HG02610 (cell line): ENCODE data around the gene HIVEP3.

ENCODE experiments used
- ATAC-seq: cut with Tn5 transposase; IDR thresholded peaks from one replicate; pipeline ENCODE4 v1.9.1; 2021; ENCODE audit warnings: mild to moderate bottlenecking, moderate library complexity; ENCODE audit not compliant: unreplicated experiment

The HIVEP3 gene

DNA sequence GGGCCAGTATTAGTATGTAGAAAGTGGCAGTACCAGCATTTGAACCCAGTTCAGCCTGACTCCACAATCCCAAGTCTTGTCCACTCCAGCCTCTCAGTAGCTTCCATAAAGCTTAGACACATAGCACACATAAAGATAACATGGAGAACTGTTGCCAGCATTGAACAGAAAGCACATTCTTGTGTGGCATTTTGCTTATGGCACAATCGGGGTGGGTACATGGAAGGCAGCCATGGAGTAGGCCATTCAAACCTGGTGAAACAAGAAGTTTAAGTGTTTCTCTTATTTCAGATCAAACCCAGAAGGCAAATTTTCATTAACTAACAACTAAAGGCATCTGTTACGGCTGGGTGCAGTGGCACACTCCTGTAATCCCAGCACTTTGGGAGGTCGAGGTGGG, 102.7 kb downstream of the HIVEP3 start:
- ATAC-seq = no peak

DNA sequence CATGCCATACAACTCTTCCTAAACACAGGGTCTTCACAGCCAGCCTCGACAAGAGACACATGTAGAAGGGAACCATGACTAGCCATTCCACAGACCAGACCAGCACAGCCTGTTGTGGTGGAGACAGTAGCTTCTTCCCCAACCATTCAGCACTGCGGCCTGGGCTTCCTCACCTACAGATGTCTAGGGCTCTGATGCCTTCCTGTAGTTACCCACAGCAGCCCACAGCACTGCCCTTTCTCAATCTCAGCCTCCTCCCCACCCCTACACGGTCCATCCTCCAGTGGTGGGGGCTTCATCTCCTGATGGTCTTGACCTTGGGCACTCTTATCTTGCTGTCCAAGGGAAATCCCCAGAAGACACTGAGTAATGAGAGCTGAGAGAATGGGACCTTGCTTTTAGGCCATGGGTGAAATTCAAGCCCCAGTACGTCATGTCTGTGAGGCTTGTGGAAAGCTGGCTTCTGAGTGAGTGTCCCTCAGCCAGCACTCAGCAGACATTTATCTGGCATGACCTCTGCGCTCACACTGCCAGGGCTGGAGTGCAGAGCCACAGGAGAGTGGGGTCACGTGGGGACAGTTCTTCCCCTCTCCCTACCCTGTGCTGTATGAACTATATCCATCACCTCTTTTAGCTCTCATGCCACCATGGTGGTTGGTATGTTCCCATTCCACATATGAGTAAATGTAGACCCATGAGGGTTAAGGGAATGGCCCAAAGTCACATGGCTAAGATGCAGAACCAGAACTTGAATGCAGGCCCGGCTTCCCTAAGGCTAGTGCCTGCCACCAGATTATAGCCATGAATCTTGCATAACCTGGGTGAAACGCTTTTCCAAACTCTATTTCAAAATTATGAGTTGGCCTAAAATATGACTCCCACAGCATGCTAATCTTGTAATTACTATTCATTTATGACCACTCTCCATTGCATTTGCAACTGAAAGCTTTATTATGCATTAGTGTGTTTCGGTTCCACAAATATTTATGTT, 104.7 kb downstream of the HIVEP3 start:
- ATAC-seq = no peak

DNA sequence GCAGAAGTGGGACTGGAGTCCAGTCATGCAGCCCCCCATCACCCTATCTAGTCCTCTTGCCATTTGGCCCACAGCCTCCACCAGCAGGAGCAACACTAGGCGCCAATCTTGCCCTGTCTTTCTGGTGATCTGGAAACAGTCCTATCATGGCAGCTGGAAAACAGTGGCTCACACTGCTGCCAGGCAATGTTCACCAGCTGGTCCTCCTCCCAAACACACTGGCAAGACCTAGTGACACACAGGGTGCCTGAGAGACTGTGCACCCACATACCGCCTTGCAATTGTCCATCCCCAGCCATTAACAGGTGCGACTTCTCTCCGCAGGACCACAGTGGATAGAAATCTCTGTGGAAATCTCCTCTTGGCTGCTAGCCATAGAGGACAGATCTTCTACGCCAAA, 105.5 kb downstream of the HIVEP3 start:
- no peak for ATAC-seq

DNA sequence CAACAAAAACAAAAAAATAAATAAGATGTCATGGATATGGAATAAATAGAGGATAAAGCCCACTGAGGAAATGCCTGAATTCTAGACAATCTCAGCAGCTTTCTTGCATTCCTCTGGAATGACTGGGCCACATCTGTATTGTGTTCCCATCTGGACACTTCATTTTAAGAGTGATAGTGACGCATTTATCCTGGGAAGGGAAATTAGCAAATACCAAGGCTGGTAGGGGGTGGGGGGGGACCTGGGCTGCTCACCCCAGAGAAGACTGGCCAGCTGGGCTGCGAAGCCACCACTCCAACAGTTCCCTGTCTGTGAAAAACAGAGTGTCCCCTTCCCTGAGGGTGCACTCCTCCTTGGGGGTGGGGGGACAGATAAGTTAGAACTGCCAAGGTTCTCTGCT, 106.3 kb downstream of the HIVEP3 start:
- ATAC-seq = no peak

DNA sequence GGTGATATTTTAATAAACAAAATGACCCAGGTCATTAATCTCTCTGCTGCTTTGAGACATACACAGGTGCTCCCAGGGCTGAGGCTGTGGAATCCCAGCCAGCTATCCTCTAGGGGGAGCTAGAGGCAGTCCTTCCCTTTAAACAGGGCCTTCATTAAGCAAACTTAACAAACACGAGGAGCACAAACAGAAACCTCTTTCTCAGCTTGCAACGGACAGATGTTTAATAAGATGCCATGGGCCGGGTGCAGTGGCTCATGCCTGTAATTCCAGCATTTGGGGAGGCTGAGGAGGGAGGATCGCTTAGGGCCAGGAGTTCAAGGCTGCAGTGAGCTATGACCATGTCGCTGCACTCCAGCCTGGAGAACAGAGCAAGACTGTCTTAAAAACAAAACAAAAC, 106.7 kb downstream of the HIVEP3 start:
- no peak for ATAC-seq

DNA sequence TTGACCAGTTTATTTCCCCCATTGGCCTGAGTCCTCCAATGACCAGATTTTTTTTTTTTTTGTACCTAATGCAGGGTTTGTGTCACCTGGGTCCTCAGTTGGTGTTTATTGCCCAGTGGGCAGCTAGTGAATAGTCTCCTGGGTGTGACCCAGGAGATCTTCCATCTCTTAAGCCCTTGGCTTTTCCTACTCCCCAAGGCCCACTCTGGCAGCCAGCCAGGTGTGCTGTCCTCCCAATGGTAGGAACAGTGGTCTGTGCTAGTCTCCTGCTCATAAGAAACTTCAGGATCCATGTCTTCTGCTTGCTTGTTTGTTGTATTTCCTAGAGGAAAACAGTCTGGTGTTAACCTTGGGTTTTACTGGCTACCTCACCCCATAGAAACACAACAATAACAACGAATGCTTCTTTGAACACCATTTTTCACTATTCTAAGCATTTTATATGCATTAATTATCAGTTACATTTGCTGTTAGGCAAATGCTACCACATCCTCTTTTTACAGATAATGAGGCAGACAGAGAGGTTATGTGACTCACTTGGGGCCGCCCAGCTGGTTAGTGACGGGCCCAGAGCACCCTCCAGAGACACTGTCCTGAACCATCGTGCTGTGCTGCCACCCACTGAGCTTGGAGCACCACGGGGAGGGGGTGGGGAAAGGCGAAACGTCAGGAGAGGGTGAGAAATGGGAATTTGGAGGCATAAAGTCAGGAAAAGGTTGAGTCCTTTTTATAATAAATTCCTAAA, 107.5 kb downstream of the HIVEP3 start:
- no peak for ATAC-seq

DNA sequence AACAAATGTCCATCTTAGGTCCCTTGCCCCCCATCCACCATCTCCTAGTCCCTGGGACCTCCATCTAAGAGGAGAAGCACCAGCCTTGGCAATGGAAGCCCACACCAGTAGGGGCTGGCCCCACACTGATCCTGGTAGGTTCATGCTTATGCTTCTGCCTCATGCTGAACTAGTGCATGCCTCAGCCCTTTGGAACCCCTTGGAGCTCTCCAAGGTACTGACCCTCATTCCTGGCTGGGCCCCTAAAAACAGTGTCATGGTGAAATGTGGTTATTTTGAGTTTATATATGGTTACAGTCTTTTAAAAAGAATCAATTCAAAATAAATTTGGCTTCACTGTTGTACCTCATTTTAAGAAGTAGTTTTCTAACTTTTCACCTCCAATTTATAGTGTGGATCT, 108.3 kb downstream of the HIVEP3 start:
- ATAC-seq = no peak

DNA sequence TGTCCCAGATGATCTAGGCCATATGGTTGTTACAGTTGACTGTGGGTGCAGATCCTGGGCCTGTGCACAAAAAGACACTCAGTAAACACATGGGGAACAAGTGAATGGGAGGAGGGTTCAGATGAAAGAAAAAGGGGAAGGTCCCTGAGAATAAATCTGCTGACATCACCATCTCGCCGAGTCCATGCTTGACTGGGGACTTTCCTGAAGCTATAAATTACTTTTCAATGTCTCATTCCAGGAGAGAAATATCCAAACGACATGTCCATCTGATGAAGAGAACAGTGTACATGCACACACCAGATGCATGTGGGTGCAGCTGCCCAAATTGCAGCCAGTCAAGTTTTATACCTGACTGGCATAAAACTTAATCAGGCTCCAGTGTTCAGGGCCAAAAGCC, 109.0 kb downstream of the HIVEP3 start:
- no peak for ATAC-seq

DNA sequence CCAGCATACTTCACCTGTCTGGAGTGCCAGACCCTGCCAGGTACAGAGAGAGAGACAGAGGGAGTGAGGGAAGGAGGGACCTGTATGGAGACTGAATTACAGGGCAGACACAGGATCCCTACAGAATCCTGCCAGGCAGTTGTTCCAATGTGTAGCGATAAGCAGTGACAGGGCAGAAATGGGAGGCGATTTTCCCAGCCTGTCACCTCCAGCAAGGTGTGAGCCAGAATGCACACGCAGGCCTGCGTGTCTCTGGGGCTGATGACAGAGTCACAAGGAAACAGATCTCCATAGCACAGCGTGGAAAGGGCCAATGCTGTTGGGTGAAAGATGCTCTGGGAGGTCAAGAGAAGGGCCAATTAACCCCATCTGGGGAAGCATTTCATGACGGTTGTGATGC, 111.3 kb downstream of the HIVEP3 start:
- ATAC-seq = no peak

DNA sequence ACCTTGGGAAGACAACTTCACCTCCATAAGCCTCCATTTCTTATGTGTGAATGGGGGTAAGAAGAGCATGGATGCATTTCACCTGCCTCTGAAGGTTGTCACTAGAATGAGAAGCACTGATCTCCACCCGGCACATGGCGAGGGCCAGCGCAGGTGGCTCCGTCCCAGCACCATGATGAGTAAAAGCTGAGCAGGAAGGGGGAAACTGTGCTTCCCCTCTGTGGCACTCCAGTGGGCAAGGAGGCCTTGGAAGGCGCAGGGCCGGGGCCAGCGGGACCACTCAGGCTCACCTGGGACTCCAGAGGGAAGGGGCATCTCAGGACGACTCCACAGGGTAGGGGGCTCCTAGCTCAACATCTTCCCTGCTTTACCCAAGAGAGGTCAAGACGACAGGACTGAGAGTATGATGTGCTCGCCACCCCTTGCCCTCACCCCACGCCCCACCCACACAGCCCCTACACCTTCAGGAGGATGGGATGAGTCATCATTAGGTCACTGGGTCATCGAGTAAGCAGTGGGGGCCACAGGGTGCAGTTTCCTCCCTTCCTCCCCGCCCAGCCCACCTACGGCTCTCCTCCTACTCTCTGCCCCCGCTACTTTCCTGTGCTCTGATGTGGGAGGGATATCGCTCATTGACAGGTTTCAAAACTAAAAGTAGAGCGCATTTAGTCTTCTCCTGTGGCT, 112.1 kb downstream of the HIVEP3 start:
- no peak for ATAC-seq

DNA sequence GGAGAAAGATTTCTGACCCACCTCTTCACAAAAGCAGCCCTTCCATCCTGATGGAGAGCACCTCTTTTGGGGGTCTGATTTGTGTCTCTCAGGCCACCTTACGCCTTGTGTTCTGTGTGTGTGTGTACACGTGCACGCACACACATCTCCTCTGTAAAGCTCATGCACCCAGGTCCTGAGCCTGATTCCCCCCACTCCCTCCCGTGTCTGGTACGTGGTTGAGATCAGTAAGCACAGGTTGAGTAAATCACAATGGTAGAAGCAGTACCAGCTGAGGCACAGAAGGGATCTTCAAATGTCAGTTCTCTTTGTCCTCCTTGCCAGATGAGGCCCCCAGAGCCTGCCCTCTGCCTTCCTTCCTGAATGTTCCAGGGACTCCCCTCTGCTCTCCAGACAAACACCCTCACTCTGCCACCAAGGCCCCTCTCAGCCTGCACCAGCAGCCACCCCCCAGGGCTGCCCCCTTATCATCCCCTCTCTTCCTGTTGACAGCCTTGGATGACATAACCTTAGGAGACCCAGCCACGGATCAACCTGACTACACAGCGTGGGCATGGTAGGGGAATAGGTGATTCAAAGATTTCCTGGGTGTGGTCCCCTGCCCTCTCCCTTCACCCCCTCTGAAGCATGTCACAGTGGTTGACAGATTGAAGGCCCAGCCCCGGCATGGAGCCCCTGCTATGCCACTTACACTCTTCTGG, 112.8 kb downstream of the HIVEP3 start:
- no peak for ATAC-seq

DNA sequence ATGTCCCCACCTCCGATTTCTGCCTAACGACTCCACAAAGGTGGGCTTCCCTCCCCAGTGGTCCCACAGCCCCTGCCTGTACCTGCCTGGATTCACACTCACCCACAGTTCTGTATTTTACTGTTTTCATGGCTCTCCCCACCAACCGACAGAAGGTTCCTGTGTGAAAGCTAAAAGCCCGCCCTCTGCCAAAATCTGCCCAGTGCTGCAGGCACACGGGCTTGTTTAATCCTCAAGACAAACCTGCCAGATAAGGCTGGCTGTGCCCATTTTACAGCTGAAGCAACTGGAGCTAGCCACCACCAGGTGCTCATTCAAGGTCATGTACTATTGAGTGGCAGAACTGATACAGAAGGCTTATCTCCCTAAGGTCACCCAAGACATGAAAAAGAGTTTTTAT, 114.5 kb downstream of the HIVEP3 start:
- ATAC-seq = no peak

DNA sequence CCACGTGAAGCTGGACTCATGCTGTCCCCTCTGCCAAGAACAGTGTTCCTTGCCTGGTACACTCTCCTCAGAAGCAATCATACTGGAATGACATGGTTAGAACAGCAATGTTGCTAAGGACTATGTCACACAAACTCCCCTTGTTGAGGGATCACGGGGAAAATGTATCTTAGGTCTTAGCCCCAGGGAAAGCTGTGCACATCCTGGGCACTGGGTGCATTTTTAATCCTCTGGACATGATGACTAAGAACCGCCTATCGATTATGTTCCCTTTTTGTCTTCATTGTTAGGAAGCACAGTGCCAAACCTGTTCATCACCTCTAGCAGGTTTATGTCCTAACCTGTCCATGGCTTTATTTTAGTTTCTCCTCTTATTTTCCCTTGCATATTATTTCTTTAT, 115.1 kb downstream of the HIVEP3 start:
- ATAC-seq = no peak

DNA sequence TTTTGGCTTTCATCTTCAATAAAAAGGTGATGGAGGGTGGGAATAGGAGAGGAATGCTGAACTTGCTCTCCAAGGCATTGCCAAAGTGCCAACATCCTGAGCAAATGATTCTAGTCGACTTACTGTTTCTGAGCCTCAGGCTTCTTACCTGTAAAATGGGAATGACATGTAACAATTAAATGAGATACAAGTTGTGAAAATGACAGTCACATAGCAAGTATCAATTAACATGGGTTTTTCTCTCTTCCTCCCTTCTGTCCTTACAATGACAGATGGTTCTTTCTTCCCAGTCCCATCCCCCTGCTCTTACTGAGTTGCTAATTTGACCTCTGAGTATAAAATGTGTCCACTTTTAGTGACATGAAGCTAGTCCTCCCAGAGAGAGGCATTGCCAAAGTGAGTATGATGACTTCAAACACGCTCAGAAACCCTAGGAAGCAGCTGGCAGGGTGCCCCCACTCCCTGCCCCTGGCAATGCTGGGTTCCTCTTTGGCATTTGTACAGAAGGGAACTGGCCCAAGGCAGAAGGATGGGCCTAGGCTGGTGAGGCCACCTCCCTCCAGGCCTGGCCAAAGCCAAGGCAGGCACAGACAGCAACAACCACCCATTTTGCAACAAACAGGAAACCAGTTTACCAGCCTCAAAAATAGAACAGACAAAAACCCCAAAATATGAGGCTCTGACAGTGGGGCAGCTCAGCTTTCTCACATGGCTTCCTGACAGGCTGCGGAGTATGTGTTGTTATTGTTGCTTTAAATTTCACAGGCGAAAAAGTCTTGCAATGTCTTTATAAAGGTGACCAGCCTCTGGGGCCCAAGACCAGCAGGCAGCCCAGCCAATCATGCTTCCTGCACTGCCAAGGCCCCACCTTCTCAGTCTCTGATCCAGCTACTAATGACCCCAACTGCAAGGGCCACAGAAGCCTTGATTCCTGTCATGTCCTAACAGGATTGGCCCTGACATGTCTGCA, 115.9 kb downstream of the HIVEP3 start:
- ATAC-seq = peak; percentile 32

DNA sequence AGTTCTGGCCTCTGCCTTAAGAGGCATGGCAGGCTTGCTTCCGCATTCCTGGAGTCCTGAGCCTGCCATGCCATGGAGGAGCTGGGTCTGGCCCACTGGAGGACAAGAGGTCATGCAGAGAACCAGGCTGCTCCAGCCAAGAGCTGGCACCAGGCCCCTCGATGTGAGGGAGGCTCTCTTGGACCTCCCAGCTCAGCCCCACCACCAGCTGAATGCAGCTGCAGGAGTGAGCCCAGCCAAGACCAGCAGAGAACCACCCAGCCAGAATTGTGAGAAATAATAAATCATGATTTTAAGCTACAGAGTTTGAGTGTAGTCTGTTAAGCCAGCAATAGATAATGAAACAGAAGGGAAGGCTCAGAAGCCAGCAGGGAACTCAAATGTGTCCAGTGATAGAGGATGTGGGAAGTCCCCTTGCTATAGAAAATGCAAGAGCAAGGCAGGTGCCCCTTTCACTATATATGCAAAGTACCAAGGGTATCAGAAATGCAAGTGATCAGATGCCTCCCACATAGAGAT, 118.4 kb downstream of the HIVEP3 start:
- ATAC-seq = peak; percentile 61

DNA sequence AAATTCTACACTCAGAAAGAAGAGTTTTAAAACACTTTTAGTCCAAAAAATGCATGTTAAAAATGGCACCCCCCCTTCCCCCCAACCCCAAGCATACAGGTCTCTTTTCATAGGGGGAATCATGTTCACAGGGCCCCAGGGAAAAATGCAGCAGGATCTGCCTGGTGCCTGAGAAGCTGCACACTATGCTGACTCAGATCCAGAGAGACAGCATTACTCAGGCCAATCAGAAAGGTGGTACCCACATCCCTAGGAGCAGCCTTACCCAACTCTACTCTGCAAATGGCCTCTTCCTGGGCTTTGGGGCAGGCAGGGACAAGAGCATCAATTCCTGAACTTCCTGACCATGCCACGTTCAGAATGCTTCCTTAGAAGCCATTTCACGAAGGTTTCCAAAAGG, 119.0 kb downstream of the HIVEP3 start:
- peak; percentile 58 for ATAC-seq

DNA sequence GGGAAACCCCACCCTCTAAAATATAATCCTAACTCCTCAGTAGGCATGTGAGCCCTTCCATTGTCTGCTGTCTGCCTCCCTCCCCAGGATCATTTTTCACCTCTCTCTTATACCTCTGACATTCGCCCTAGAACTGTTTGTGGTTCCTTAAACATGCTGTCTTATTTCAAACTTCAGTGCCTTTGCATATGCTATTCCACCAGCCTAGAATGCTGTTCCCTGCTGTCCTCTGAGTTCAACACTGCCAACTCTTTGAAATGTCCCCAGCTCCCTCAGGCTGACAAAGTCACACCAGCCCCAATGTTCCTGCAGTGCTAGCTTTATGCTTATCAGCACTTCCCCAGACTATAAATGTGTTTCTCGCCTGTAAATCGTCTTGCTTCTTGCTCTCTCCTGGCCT, 119.5 kb downstream of the HIVEP3 start:
- no peak for ATAC-seq

DNA sequence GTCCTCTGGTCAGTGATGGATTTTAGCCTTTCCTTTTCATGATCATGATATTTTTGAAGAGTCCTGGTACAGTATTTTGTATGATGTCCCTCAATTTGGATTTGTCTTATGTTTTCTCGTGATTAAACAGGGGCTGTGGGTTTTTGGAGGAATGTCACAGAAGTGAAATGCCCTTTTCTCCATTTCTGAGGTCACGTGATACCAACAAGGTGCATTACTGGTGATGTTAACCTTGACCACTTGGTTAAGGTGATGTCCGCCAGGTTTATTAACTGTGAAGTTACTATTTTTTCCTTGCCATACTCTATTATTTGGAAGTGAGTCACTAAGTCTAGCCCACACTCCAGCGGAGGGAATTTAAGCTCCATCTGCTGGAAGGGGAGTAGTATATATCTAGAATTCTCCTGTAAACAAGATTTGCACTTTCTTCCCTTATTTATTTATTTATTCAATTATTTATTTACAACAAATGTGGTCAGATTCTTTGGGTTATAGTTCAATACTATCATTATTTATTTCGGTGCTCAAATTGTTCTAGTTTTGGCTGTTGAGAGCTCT, 123.4 kb downstream of the HIVEP3 start:
- no peak for ATAC-seq

DNA sequence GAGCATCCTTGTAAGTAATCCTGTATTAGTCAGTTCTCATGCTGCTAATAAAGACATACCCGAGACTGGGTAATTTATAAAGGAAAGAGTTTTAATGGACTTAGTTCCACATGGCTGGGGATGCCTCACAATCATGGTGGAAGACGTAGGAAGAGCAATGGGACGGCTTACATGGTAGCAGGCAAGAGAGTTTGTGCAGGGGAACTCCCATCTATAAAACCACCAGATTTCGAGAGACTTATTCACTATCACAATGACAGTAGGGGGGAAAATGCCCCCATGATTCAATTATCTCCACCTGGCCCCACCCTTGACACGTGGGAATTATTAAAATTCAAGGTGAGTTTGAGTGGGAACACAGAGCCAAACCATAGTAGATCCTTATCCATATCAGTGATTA, 124.7 kb downstream of the HIVEP3 start:
- ATAC-seq = no peak
